ENCODE measurements around the gene UPK2. TPM values are rescaled to one million over a fixed set of nuclear protein-coding genes. Genes with fewer than 3 reads are reported as not detected.

Gene UPK2
- total RNA-seq, 1 donor from 2014 or later: not detected

- Mint-ChIP-seq H3K36me3 (ENCODE audit: unreplicated experiment) (no peaks in the 10 kb centered on the region), H3K9me3 (ENCODE audit: unreplicated experiment) (peaks cover 4% of the 10 kb centered on the region), H3K27me3 (ENCODE audit: unreplicated experiment) (peaks cover 7% of the 10 kb centered on the region), H3K4me1 (ENCODE audit: low read depth, unreplicated experiment) (peaks cover 52% of the 10 kb centered on the region), H3K4me3 (ENCODE audit: unreplicated experiment) (peak overlapping the region; percentile 56), H3K27ac (ENCODE audit: unreplicated experiment) (no peak overlapping the region)
- TF ChIP-seq CTCF (IDR thresholded peaks at IDR 0.05; ENCODE audit: partially characterized antibody, unreplicated experiment): no peak
- DNase-seq: no peak
Measured at GRCh38 chr11:118915396-118915795, 40.7 kb upstream of the UPK2 start.

GRCh38 chr11:118915941-118916841, 39.9 kb upstream of the UPK2 start:
- peaks cover 4% of the 10 kb centered on the region for H3K9me3 Mint-ChIP-seq (ENCODE audit: unreplicated experiment)
- DNase-seq: no peak
- no peaks in the 10 kb centered on the region for H3K36me3 Mint-ChIP-seq (ENCODE audit: unreplicated experiment)
- peak overlapping the region; percentile 56 for H3K4me3 Mint-ChIP-seq (ENCODE audit: unreplicated experiment)
- H3K27me3 Mint-ChIP-seq (ENCODE audit: unreplicated experiment): peaks cover 7% of the 10 kb centered on the region
- H3K4me1 Mint-ChIP-seq (ENCODE audit: low read depth, unreplicated experiment): peaks cover 58% of the 10 kb centered on the region
- TF ChIP-seq CTCF (IDR thresholded peaks at IDR 0.05; ENCODE audit: partially characterized antibody, unreplicated experiment): no peak
- peak overlapping the region; percentile 55 for H3K27ac Mint-ChIP-seq (ENCODE audit: unreplicated experiment)

- Mint-ChIP-seq H3K4me3 (ENCODE audit: unreplicated experiment) (peak overlapping the region; percentile 56), H3K4me1 (ENCODE audit: low read depth, unreplicated experiment) (peaks cover 57% of the 10 kb centered on the region), H3K36me3 (ENCODE audit: unreplicated experiment) (no peaks in the 10 kb centered on the region), H3K9me3 (ENCODE audit: unreplicated experiment) (peaks cover 4% of the 10 kb centered on the region), H3K27ac (ENCODE audit: unreplicated experiment) (peak overlapping the region; percentile 29), H3K27me3 (ENCODE audit: unreplicated experiment) (peaks cover 4% of the 10 kb centered on the region)
- TF ChIP-seq CTCF (IDR thresholded peaks at IDR 0.05; ENCODE audit: partially characterized antibody, unreplicated experiment): no peak
- DNase-seq: no peak
Measured at GRCh38 chr11:118916842-118917388, 39.2 kb upstream of the UPK2 start.

- Mint-ChIP-seq H3K4me3 (ENCODE audit: unreplicated experiment) (peak overlapping the region; percentile 63), H3K27ac (ENCODE audit: unreplicated experiment) (peak overlapping the region; percentile 83), H3K9me3 (ENCODE audit: unreplicated experiment) (peaks cover 4% of the 10 kb centered on the region), H3K36me3 (ENCODE audit: unreplicated experiment) (no peaks in the 10 kb centered on the region), H3K4me1 (ENCODE audit: low read depth, unreplicated experiment) (peaks cover 54% of the 10 kb centered on the region), H3K27me3 (ENCODE audit: unreplicated experiment) (no peaks in the 10 kb centered on the region)
- no peak for TF ChIP-seq CTCF (IDR thresholded peaks at IDR 0.05; ENCODE audit: partially characterized antibody, unreplicated experiment)
- no peak for DNase-seq
Measured at GRCh38 chr11:118917481-118918127, 38.5 kb upstream of the UPK2 start.
